HepG2 (cell line): Measurements from ENCODE around the gene SLC25A28. TPM values are rescaled to one million over a fixed set of nuclear protein-coding genes. Genes with fewer than 3 reads are reported as not detected.
"Not testable (repeated sequence)": the region's sequence is repeated elsewhere in the genome, so short reads cannot be mapped to it uniquely, and the experiment has no call there.

Source experiments
- ATAC-seq: fragments of 200-7000 bp; cut with Tn5 transposase; 3 replicates; pipeline ENCODE4 v1.9.1; 2020; ENCODE audit warnings: mild to moderate bottlenecking, moderate library complexity
- BruUV-seq: library from RNA; stranded (reverse); fragments of 400-500 nt; replicated peaks from 2 replicates; lab custom pipeline; 2021; lab: Mats Ljungman, UMichigan
- CTCF ChIA-PET: fragments of 300-600 bp; formaldehyde crosslinking; extraction: SDS; loops from one replicate; lab custom pipeline; 2021; ENCODE audit warnings: low total read pairs, inconsistent platforms, low intra/inter-chr PET ratio; lab: Yijun Ruan, JAX
- POLR2A ChIA-PET: fragments of 350-600 bp; sonication (Branson Sonifier 250); formaldehyde crosslinking; loops from one replicate; lab custom pipeline; 2020; ENCODE audit warnings: antibody characterized with exemption, inconsistent platforms; lab: Yijun Ruan, JAX
- DNase-seq: peaks from one replicate; pipeline ENCODE4 v3.0.0-alpha.2; 2015; ENCODE audit warnings: low spot score
- FAIRE-seq: peaks from 3 replicates; lab custom pipeline; 2011; peaks lifted over from hg19 to GRCh38; lab: Jason Lieb, UNC
- H2AFZ ChIP-seq: one replicate; pipeline ENCODE4 v1.6.1; 2011; ENCODE audit warnings: low read length, inconsistent platforms
- H3K27ac ChIP-seq: fragments of 300-600 bp; 3 replicates; pipeline ENCODE4 v1.8.0; 2011; ENCODE audit warnings: mixed run types, mild to moderate bottlenecking, mixed read lengths, low read length, inconsistent platforms; ENCODE audit not compliant: insufficient read depth; ENCODE audit errors: extremely low read length
- H3K27me3 ChIP-seq, 2 experiments: fragments of 200-600 bp in 1 of 2; 2 replicates in 1 of 2; 3 replicates in 1 of 2; pipeline versions ENCODE4 v1.6.0 to v1.8.0; 2011; ENCODE audit warnings: low read length in 2 of 2, mild to moderate bottlenecking in 2 of 2, moderate library complexity in 2 of 2, inconsistent platforms in 1 of 2; ENCODE audit not compliant: insufficient read depth in 2 of 2, control insufficient read depth in 1 of 2
- H3K36me3 ChIP-seq, 2 experiments: fragments of 200-600 bp in 1 of 2; replicated peaks in 1 of 2; 2 replicates in 1 of 2; 3 replicates in 1 of 2; pipeline versions ENCODE4 v1.5.1 to v1.8.0; 2011; ENCODE audit warnings: low read length in 2 of 2, inconsistent platforms in 1 of 2; ENCODE audit not compliant: insufficient read depth in 2 of 2, control insufficient read depth in 1 of 2
- H3K4me1 ChIP-seq: 2 replicates; pipeline ENCODE4 v1.5.1; 2012; ENCODE audit warnings: low read length, inconsistent platforms; ENCODE audit not compliant: insufficient read depth
- H3K4me2 ChIP-seq: 2 replicates; pipeline ENCODE4 v1.6.0; 2011; ENCODE audit warnings: low read depth, low read length, inconsistent platforms
- H3K4me3 ChIP-seq, 3 experiments: fragments of 200-600 bp in 1 of 3; sonication (generic), shearing (Covaris generic) in 1 of 3; replicated peaks in 1 of 3; 2 replicates each; pipeline ENCODE4 v1.5.1; 2011 to 2016; ENCODE audit warnings: low read length in 3 of 3, inconsistent platforms in 2 of 3, low read depth in 2 of 3, mild to moderate bottlenecking in 2 of 3, control low read depth in 1 of 3, mixed read lengths in 1 of 3; ENCODE audit not compliant: insufficient read depth in 1 of 3
- H3K79me2 ChIP-seq: one replicate; pipeline ENCODE4 v1.6.1; 2011; ENCODE audit warnings: low read length, inconsistent platforms; ENCODE audit not compliant: insufficient read depth
- H3K9ac ChIP-seq: 2 replicates; pipeline ENCODE4 v1.6.0; 2011; ENCODE audit warnings: mild to moderate bottlenecking, low read depth, low read length, inconsistent platforms; ENCODE audit not compliant: insufficient read depth
- H3K9me3 ChIP-seq: 2 replicates; pipeline ENCODE4 v1.5.1; 2012; ENCODE audit warnings: mild to moderate bottlenecking, low read length
- H4K20me1 ChIP-seq: 2 replicates; pipeline ENCODE4 v1.6.0; 2011; ENCODE audit warnings: inconsistent platforms, mild to moderate bottlenecking, low read length, moderate library complexity; ENCODE audit not compliant: insufficient read depth
- CEBPB ChIP-seq: IDR thresholded peaks from 2 replicates; pipeline ENCODE4 v1.6.1; 2011; ENCODE audit warnings: low read depth, low read length, improper control_type of control experiment, borderline replicate concordance
- ELF3 ChIP-seq: IDR thresholded peaks from 2 replicates; pipeline ENCODE4 v1.6.1; 2016; ENCODE audit warnings: missing genetic modification reagents, missing compliant biosample characterization
- HMGA1 ChIP-seq: sonication (generic); formaldehyde crosslinking; conservative IDR thresholded peaks from 2 replicates; pipeline ENCODE4 v1.4.0; 2020; ENCODE audit warnings: missing genetic modification reagents
- KDM5A ChIP-seq: fragments of 200-600 bp; sonication (generic); IDR thresholded peaks from 2 replicates; pipeline ENCODE4 v1.7.0; 2018; ENCODE audit warnings: antibody characterized with exemption, mild to moderate bottlenecking, low read length, borderline replicate concordance
- MEF2D ChIP-seq: sonication (generic); formaldehyde crosslinking; IDR thresholded peaks from 2 replicates; pipeline ENCODE4 v1.5.1; 2020; ENCODE audit warnings: mild to moderate bottlenecking, missing genetic modification reagents
- NONO ChIP-seq, 2 experiments: fragments of 450-650 bp in 1 of 2; sonication (generic) in 1 of 2; formaldehyde crosslinking in 1 of 2; IDR thresholded peaks in 1 of 2; conservative IDR thresholded peaks in 1 of 2; 2 replicates each; pipeline versions ENCODE4 v1.6.1 to v1.8.0; 2017 to 2022; ENCODE audit warnings: mild to moderate bottlenecking in 1 of 2, missing genetic modification reagents in 1 of 2, moderate library complexity in 1 of 2
- RARG ChIP-seq: sonication (generic); formaldehyde crosslinking; IDR thresholded peaks from 2 replicates; pipeline ENCODE4 v1.4.0; 2020; ENCODE audit warnings: low read depth, mild to moderate bottlenecking, missing genetic modification reagents
- SETDB1 ChIP-seq: sonication (generic); formaldehyde crosslinking; IDR thresholded peaks from 2 replicates; pipeline ENCODE4 v1.5.1; 2020; ENCODE audit warnings: missing genetic modification reagents, mild to moderate bottlenecking, borderline replicate concordance
- ZNF121 ChIP-seq: sonication (generic); formaldehyde crosslinking; IDR thresholded peaks from 2 replicates; pipeline ENCODE4 v1.5.0; 2020; ENCODE audit warnings: mild to moderate bottlenecking, missing genetic modification reagents
- ZNF256 ChIP-seq: sonication (generic); formaldehyde crosslinking; conservative IDR thresholded peaks from 2 replicates; pipeline ENCODE4 v1.4.0; 2020; ENCODE audit warnings: missing genetic modification reagents
- ZNF703 ChIP-seq: sonication (generic); formaldehyde crosslinking; IDR thresholded peaks from 2 replicates; pipeline ENCODE4 v1.5.1; 2020; ENCODE audit warnings: missing genetic modification reagents, mild to moderate bottlenecking, moderate library complexity, borderline replicate concordance
- ZNF777 ChIP-seq: sonication (generic); formaldehyde crosslinking; IDR thresholded peaks from 2 replicates; pipeline ENCODE4 v1.4.0; 2020; ENCODE audit warnings: missing genetic modification reagents
- WGBS: methylation state at CpG from one replicate; pipeline ENCODE4 v1.1.6; 2017; ENCODE audit warnings: low lambda C conversion rate; 5-methylcytosine and 5-hydroxymethylcytosine counted together
- in situ Hi-C: cut with HindIII; loops from 2 replicates; pipeline ENCODE4 v1.10.0; 2017; ENCODE audit warnings: low pct_unique_long_range_greater_than_20kb; ENCODE audit not compliant: extremely low pct_ligation_motif_present
- intact Hi-C: fragments of 100-400 bp; cut with micrococcal nuclease; formaldehyde crosslinking; loops from one replicate; pipeline ENCODE4 v1.10.0; 2022; ENCODE audit not compliant: unreplicated experiment
- polyA plus RNA-seq, 8 experiments: library from polyadenylated mRNA; depleted of rRNA in 3 of 8; stranded (reverse) in 7 of 8; unstranded in 1 of 8; fragments of >200 nt; fragmentation: Illumina TruSeq in 4 of 8; extraction: Trizol in 4 of 8; gene quantifications; 2 replicates each; pipeline versions ENCODE4 v1.2.1 to v1.2.3, GENCODE V29; 2011 to 2016; ENCODE audit warnings: low read depth in 4 of 8, missing spikeins in 1 of 8, mixed read lengths in 1 of 8; ENCODE audit not compliant: insufficient read depth in 1 of 8
- total RNA-seq, 5 experiments: library from RNA; depleted of rRNA; stranded (reverse); fragments of >200 nt; fragmentation: Illumina TruSeq; extraction: Trizol; gene quantifications; 2 replicates each; pipeline ENCODE4 v1.2.3, GENCODE V29; 2016; ENCODE audit warnings: low read depth in 1 of 5
- TF ChIP-seq, protein P1 (sequence below): sonication (generic); formaldehyde crosslinking; IDR thresholded peaks from 2 replicates; pipeline ENCODE4 v1.5.0; 2020; ENCODE audit warnings: missing genetic modification reagents, mild to moderate bottlenecking, borderline replicate concordance
- TF ChIP-seq, protein P2 (sequence below): sonication (generic); formaldehyde crosslinking; IDR thresholded peaks from 2 replicates; pipeline ENCODE4 v1.5.1; 2020; ENCODE audit warnings: mild to moderate bottlenecking, missing genetic modification reagents, borderline replicate concordance
- TF ChIP-seq, protein P3 (sequence below): sonication (generic); formaldehyde crosslinking; IDR thresholded peaks from 2 replicates; pipeline ENCODE4 v1.5.0; 2020; ENCODE audit warnings: missing genetic modification reagents, mild to moderate bottlenecking, borderline replicate concordance

Gene SLC25A28
- total and polyA plus RNA-seq, 2 of the 13 experiments (the other 11 are each of a cell fraction or from before 2014, with no cell fraction given): 15.2 to 41.0 TPM

DNA sequence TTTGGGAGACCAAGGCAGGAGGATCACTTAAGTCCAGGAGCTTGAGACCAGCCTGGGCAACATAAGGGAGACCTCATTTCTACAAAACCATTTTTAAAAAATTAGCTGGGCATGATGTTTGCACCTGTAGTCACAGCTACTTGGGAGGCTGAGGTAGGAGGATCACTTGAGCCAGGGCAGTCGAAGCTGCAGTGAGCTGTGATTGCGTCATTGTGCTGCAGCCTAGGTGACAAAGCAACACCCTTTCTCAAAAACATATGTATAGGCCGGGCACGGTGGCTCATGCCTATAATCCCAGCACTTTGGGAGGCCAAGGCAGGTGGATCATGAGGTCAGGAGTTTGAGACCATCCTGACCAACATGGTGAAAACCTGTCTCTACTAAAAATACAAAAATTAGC is 23.5 kb downstream of the SLC25A28 start:
- H3K36me3 ChIP-seq, CTCF ChIA-PET, H3K79me2 ChIP-seq, H3K4me3 ChIP-seq, H3K27me3 ChIP-seq, H2AFZ ChIP-seq, ATAC-seq, BruUV-seq, H3K9ac ChIP-seq, DNase-seq, H3K9me3 ChIP-seq, POLR2A ChIA-PET, in situ Hi-C loops, intact Hi-C loops, H3K27ac ChIP-seq, H3K4me2 ChIP-seq, FAIRE-seq, H4K20me1 ChIP-seq: not testable (repeated sequence)
- WGBS: 28% methylated on average over 4 of the region's 4 CpGs
- H3K4me1 ChIP-seq: peaks cover 15% of the 10 kb centered on the region
- peak; percentile 65; the same call in 1 of the 2 replicates for TF ChIP-seq CEBPB

DNA sequence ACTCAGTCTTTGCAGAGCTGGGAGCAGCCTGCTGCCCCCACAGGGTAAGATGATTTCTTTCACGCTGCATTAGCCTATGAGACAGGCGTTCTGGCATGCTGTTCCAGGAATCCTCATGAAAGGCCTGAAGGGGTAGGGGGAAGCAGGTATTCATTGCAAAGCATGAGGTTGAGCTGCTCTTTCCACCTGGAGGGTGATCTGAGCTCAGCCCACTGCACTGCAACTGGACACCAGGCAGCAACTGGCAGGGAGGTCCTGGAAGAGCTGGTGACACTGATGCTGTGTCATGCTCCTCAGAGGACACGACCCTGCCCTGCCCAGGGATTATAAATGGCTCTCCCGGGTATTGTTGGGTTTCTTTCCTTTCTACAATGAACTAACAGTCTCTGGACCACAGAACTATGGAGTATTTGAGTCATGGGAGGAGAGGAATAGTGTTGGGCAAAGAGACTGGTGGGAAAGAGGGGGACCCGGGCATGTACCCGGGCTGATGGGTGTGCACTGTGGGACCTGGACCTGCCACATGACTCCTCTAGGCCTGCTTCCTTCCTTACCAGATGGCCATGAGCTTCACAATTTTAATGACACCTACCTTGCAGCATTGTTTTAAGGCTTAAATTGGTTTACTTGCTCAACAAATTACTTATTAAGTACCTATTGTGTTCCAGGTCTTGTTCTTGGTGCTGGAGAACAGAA is 24.3 kb downstream of the SLC25A28 start:
- no peak overlapping the region for H3K4me2 ChIP-seq
- H3K27ac ChIP-seq: no peak overlapping the region
- WGBS: 16% methylated on average over 6 of the region's 6 CpGs
- ChIA-PET POLR2A (no interaction called here), CTCF (no interaction called here)
- no peak overlapping the region for H2AFZ ChIP-seq
- in situ Hi-C loops: no loop called here
- no TSS peak for BruUV-seq
- TF ChIP-seq ZNF256 (CRISPR knock-in tag) (no peak), NONO (IDR thresholded peaks at IDR 0.05) (no peak), NONO (CRISPR knock-in tag; conservative IDR thresholded peaks at IDR 0.05) (no peak), SETDB1 (CRISPR knock-in tag) (no peak), HMGA1 (CRISPR knock-in tag) (no peak), ZNF121 (CRISPR knock-in tag) (no peak), ELF3 (no peak), ZNF703 (no peak), RARG (CRISPR knock-in tag) (no peak), KDM5A (no peak), ZNF777 (CRISPR knock-in tag) (no peak), MEF2D (CRISPR knock-in tag) (no peak)
- TF ChIP-seq, protein P1, sequence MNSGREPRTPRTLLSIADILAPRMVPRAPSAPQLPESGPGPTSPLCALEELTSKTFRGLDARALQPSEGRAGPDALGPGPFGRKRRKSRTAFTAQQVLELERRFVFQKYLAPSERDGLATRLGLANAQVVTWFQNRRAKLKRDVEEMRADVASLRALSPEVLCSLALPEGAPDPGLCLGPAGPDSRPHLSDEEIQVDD (CRISPR knock-in tag): no peak
- TF ChIP-seq, protein P2, sequence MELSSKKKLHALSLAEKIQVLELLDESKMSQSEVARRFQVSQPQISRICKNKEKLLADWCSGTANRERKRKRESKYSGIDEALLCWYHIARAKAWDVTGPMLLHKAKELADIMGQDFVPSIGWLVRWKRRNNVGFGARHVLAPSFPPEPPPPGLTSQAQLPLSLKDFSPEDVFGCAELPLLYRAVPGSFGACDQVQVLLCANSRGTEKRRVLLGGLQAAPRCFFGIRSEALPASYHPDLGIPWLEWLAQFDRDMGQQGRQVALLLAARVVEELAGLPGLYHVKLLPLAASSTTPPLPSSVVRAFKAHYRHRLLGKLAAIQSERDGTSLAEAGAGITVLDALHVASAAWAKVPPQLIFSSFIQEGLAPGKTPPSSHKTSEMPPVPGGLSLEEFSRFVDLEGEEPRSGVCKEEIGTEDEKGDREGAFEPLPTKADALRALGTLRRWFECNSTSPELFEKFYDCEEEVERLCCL (CRISPR knock-in tag): no peak
- TF ChIP-seq, protein P3, sequence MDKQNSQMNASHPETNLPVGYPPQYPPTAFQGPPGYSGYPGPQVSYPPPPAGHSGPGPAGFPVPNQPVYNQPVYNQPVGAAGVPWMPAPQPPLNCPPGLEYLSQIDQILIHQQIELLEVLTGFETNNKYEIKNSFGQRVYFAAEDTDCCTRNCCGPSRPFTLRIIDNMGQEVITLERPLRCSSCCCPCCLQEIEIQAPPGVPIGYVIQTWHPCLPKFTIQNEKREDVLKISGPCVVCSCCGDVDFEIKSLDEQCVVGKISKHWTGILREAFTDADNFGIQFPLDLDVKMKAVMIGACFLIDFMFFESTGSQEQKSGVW (CRISPR knock-in tag): no peak
- H3K36me3 ChIP-seq: no peaks in the 10 kb centered on the region
- H3K9me3 ChIP-seq: no peaks in the 10 kb centered on the region
- ATAC-seq: peak; percentile 70
- intact Hi-C loops: no loop called here
- no peaks in the 10 kb centered on the region for H4K20me1 ChIP-seq
- DNase-seq: no peak
- no peaks in the 10 kb centered on the region for H3K79me2 ChIP-seq
- peaks cover 0 to 2% of the 10 kb centered on the region in 2 experiments; a peak in 3 of 5 replicates for H3K27me3 ChIP-seq
- H3K4me1 ChIP-seq: peaks cover 15% of the 10 kb centered on the region
- FAIRE-seq: no peak
- no peak overlapping the region for H3K9ac ChIP-seq
- no peak overlapping the region for H3K4me3 ChIP-seq
